ENCODE measurements around the gene FAM200C. TPM values are rescaled to one million over a fixed set of nuclear protein-coding genes. Genes with fewer than 3 reads are reported as not detected.

The FAM200C gene
- total RNA-seq, 2 experiments from 2014 or later = 2.7 to 3.7 TPM

- Histone ChIP-seq H3K79me2 (ENCODE audit: insufficient read depth, low read depth, low read length) (no peaks in the 10 kb centered on the region), H3K4me1 (ENCODE audit: insufficient read depth, low read length, poor library complexity, severe bottlenecking) (no peaks in the 10 kb centered on the region), H3K9me2 (ENCODE audit: insufficient read depth, low read length) (no peaks in the 10 kb centered on the region), H2AFZ (ENCODE audit: low read length) (no peak within 1 kb of the TSS), H3K9me3 (ENCODE audit: low read length) (no peaks in the 10 kb centered on the region), H3K4me2 (ENCODE audit: low read length) (peak within 1 kb of the TSS; percentile 23; the same call in 1 of the 2 replicates), H3K27ac (ENCODE audit: low read depth, low read length, poor library complexity, severe bottlenecking) (no peak within 1 kb of the TSS), H3K4me3 (ENCODE audit: low read depth, low read length, poor library complexity, severe bottlenecking) (no peak within 1 kb of the TSS), H4K20me1 (ENCODE audit: insufficient read depth, low read length) (no peaks in the 10 kb centered on the region), H3K36me3 (ENCODE audit: insufficient read depth, low read length) (no peaks in the 10 kb centered on the region)
- no peak for TF ChIP-seq EZH2phosphoT487 (IDR thresholded peaks at IDR 0.05; ENCODE audit: borderline replicate concordance, low read depth, low read length)
- TF ChIP-seq, protein P1, sequence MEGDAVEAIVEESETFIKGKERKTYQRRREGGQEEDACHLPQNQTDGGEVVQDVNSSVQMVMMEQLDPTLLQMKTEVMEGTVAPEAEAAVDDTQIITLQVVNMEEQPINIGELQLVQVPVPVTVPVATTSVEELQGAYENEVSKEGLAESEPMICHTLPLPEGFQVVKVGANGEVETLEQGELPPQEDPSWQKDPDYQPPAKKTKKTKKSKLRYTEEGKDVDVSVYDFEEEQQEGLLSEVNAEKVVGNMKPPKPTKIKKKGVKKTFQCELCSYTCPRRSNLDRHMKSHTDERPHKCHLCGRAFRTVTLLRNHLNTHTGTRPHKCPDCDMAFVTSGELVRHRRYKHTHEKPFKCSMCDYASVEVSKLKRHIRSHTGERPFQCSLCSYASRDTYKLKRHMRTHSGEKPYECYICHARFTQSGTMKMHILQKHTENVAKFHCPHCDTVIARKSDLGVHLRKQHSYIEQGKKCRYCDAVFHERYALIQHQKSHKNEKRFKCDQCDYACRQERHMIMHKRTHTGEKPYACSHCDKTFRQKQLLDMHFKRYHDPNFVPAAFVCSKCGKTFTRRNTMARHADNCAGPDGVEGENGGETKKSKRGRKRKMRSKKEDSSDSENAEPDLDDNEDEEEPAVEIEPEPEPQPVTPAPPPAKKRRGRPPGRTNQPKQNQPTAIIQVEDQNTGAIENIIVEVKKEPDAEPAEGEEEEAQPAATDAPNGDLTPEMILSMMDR (conservative IDR thresholded peaks at IDR 0.05; ENCODE audit: low read length) = no peak
- POLR2A ChIA-PET = interaction anchor here (0.6 to 0.7 kb wide), 2 partner anchors 118 to 321 kb away, joined by 3 read pairs; no protein-coding TSS in a partner anchor
- CTCF ChIA-PET (ENCODE audit: unreplicated experiment) = no interaction called here
- DNase-seq (ENCODE audit: low spot score) = no peak
- intact Hi-C loops (cut with micrococcal nuclease; ENCODE audit: unreplicated experiment) = no loop called here
- no TSS peak for BruUV-seq (replicated peaks)
Observed at GRCh38 chr5:160369990-160370712, 29.7 kb downstream of the FAM200C start, which contains the start of gene C1QTNF2. TSS of gene C1QTNF2 (minus strand) at chr5:160370626. CDS start at chr5:160355011, 15,615 bp downstream.

DNA sequence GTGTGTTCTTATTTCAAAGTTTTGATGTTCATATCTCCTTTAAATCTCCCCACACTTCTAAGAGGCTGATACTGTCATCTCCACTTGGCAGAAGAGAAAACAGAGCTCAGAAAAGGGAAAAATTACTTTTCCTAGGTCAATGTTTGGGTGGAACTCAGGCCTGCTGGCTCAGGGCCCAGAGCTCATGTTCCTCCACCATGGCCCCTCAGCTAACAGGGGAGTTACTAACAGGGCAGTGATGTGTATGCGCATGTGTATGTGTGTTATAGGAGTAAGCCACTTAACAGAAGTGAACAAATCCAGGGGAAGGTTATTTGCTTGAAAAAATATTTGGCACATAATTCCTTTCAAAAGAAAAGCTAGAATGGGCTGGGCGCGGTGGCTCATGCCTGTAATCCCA lies 32.0 kb downstream of the FAM200C start:
- Histone ChIP-seq H3K79me2 (ENCODE audit: insufficient read depth, low read depth, low read length) (no peaks in the 10 kb centered on the region), H3K4me2 (ENCODE audit: low read length) (no peak overlapping the region), H3K4me3 (ENCODE audit: low read depth, low read length, poor library complexity, severe bottlenecking) (no peak overlapping the region), H3K9me2 (ENCODE audit: insufficient read depth, low read length) (no peaks in the 10 kb centered on the region), H4K20me1 (ENCODE audit: insufficient read depth, low read length) (no peaks in the 10 kb centered on the region), H3K27ac (ENCODE audit: low read depth, low read length, poor library complexity, severe bottlenecking) (no peak overlapping the region), H3K36me3 (ENCODE audit: insufficient read depth, low read length) (no peaks in the 10 kb centered on the region), H2AFZ (ENCODE audit: low read length) (no peak overlapping the region), H3K4me1 (ENCODE audit: insufficient read depth, low read length, poor library complexity, severe bottlenecking) (no peaks in the 10 kb centered on the region), H3K9me3 (ENCODE audit: low read length) (no peaks in the 10 kb centered on the region)
- ChIA-PET CTCF (ENCODE audit: unreplicated experiment) (no interaction called here), POLR2A (interaction anchor here (0.7 kb wide), 1 partner anchor 11 kb away, joined by 4 read pairs; no protein-coding TSS in a partner anchor)
- TF ChIP-seq EZH2phosphoT487 (IDR thresholded peaks at IDR 0.05; ENCODE audit: borderline replicate concordance, low read depth, low read length) = no peak
- BruUV-seq (replicated peaks) = no TSS peak
- intact Hi-C loops (cut with micrococcal nuclease; ENCODE audit: unreplicated experiment) = no loop called here
- no peak for DNase-seq (ENCODE audit: low spot score)

- intact Hi-C loops (cut with micrococcal nuclease; ENCODE audit: unreplicated experiment) = no loop called here
- no peaks in the 10 kb centered on the region for H3K79me2 ChIP-seq (ENCODE audit: insufficient read depth, low read depth, low read length)
- no peaks in the 10 kb centered on the region for H3K9me3 ChIP-seq (ENCODE audit: low read length)
- TF ChIP-seq, protein P1 (conservative IDR thresholded peaks at IDR 0.05; ENCODE audit: low read length) = no peak
- TF ChIP-seq EZH2phosphoT487 (IDR thresholded peaks at IDR 0.05; ENCODE audit: borderline replicate concordance, low read depth, low read length) = no peak
- H3K4me1 ChIP-seq (ENCODE audit: insufficient read depth, low read length, poor library complexity, severe bottlenecking) = no peaks in the 10 kb centered on the region
- H3K9me2 ChIP-seq (ENCODE audit: insufficient read depth, low read length) = no peaks in the 10 kb centered on the region
- ChIA-PET CTCF (ENCODE audit: unreplicated experiment) (no interaction called here), POLR2A (no interaction called here)
- no peak overlapping the region for H3K4me2 ChIP-seq (ENCODE audit: low read length)
- H3K27ac ChIP-seq (ENCODE audit: low read depth, low read length, poor library complexity, severe bottlenecking) = no peak overlapping the region
- H3K36me3 ChIP-seq (ENCODE audit: insufficient read depth, low read length) = no peaks in the 10 kb centered on the region
- H4K20me1 ChIP-seq (ENCODE audit: insufficient read depth, low read length) = no peaks in the 10 kb centered on the region
- no peak overlapping the region for H2AFZ ChIP-seq (ENCODE audit: low read length)
- H3K4me3 ChIP-seq (ENCODE audit: low read depth, low read length, poor library complexity, severe bottlenecking) = no peak overlapping the region
- BruUV-seq (replicated peaks) = no TSS peak
- DNase-seq (ENCODE audit: low spot score) = no peak
Observed at GRCh38 chr5:160367261-160367660, 32.6 kb downstream of the FAM200C start.
